ENCODE data around the gene IL1A. TPM values are rescaled to one million over a fixed set of nuclear protein-coding genes. Genes with fewer than 3 reads are reported as not detected.

Gene IL1A
- total RNA-seq, 1 donor from 2014 or later, result 1.4 TPM

DNA sequence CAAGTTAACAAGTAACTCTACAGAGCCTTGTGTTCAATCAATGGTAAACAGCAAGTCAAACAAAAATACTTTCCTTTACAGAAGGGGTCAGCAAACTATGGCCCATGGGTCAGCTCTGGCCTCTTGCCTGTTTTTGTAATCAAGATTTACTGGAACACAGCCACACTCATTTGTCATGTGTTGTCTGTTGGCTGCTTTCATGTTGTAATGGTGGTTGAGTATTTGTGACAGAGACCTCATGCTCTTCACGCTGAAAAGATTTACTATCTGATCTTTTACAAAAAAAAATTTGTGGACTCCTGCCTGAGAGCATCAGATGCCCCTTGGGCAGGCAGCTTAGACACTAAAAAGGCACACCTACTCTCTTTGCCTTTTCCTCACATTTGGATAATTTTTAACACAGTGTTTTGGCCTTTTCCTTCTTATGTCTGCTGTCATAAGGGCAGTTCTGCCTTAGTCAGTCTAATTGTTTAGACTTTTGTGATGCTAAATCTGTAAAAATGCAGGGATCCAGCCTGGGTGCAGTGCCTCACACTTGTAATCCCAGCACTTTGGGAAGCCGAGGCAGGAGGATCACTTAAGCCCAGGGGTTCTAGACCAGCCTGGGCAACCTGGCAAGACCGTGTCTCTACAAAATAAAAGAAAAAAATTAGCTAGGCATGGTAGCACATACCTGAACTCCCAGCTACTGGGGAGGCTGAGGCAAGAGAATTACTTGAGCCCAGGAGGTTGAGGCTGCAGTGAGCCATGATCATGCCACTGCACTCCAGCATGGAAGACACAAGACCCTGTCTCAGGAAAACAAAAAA is 34.0 kb upstream of the IL1A start:
- no peak for DNase-seq (ENCODE audit: low spot score)

DNA sequence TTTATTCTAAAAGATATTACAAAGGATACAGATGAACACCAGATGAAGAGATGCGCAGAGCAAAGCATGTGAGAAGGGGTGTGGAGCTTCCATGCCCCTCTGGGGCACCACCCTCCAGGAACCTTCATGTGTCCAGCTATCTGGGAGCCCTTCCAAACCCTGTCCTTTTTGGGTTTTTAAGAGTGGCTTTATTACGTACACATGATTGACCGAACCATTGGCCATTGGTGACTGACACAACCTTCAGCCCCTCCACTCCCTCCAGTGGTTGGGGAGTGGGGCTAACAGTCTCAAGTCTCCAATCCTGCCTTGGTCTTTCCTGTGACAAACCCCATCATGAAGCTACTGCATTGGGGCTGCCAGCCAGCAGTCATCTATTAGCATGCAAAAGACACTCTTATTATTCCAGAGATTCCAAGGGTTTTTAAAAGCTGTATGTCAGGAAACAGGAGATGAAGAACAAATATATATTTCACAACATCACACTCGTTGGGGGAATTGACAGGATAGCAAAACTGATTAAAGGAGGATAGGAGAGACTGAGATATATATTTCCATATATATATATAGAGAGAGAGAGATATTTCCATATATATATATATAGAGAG is 32.9 kb upstream of the IL1A start:
- DNase-seq (ENCODE audit: low spot score), result no peak

DNA sequence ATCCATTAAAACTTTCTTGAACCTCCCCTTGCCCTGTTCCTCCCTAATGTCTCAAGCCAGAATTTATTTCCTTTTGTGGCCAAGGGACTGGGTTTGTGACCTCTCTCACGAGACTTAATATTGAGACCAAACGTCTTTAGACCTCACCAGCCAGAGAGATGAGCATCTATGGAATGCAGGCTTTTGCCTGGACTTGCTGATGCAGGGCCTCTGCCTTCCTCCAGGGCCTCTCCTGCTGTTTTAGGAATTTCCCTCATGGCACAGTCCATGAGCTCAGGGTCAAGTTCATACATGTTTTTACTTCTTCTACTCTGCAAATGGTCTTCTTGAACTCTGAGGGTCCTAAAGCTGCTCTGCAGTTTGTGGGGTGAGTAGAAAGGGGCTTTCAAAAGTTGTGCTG is 30.0 kb upstream of the IL1A start:
- peak; percentile 79 for DNase-seq (ENCODE audit: low spot score)

DNA sequence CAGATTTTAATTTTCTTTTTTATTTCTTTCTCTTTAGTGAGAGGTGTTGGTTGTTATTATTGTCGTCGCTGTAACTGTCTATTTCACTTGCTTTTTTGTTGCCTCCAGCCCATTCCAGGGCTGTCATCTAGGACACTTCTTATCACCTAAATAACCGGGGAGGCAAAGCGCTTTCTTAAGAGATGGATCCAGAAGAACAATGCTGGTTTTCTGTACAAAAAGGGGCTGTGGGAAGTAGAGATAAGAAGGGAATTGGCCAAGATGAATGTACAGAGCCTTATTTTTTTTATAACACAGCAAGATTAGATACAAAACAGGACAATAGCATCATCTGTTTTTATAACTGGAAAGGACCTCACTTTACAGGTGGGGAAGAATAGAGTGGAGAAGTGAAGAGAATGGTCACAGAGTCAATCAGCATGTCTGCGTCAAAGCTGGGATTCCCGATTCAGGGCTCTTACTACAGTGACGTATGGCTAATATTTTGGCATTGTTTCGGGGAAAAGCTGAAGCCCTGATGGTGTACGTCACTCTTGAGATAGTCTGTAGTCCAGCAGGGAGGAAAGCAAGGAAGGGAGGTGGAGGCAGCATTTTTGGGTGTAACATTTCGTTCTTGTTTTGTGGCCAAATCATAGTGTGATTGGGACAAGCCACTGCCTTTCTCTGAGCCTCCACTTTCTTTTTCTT is 29.1 kb upstream of the IL1A start:
- DNase-seq (ENCODE audit: low spot score), result no peak

- peak; percentile 71 for DNase-seq (ENCODE audit: low spot score)
Measured at GRCh38 chr2:112812318-112813267, 28.3 kb upstream of the IL1A start.

- DNase-seq (ENCODE audit: low spot score), result peak; percentile 55
Measured at GRCh38 chr2:112811841-112812306, 27.6 kb upstream of the IL1A start.

DNA sequence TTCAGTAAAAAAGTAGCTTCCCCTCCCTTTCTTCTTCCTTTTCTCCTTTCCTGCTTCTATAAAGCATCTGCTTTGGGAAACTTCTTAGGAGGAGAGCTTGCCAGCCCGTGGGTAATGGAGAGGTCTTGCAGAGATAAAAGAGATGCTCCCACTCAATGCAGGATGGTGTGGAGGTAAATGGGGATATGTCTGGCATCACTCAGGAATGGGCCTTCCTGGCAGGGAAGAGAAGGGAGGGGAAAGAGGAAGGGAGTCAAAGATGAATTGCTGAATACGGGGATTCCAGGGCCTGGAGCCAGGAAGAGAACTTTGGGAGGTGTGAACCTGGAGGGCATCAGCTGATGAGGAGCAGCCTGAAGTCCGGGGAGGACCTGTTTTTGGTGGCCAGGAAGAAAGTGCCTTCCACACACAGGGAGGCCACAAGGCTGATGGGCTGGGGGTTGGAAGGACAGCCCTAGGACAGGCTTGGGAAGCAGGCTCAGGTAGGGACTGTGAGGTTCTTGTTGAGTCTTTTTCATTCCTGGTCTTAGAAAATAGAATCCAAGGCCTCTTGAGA is 27.1 kb upstream of the IL1A start:
- DNase-seq (ENCODE audit: low spot score), result no peak

DNA sequence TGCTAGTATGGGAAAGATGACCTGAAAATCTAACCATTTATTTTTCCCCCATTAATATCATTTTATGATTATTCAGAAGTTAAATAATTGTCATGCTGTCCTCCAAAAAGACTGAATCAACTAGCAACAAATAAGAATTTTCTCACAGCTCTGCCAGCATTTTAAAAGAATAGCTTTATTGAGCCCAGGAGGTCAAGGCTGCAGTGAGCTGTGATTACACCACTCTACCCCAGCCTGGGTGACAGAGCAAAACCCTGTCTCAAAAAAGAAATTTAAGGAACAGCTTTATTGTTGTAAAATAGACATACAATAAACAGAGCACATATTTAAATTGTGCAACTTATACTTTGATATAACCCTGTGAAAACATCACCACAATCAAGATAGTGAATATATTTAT is 24.8 kb upstream of the IL1A start:
- DNase-seq (ENCODE audit: low spot score), result no peak

DNA sequence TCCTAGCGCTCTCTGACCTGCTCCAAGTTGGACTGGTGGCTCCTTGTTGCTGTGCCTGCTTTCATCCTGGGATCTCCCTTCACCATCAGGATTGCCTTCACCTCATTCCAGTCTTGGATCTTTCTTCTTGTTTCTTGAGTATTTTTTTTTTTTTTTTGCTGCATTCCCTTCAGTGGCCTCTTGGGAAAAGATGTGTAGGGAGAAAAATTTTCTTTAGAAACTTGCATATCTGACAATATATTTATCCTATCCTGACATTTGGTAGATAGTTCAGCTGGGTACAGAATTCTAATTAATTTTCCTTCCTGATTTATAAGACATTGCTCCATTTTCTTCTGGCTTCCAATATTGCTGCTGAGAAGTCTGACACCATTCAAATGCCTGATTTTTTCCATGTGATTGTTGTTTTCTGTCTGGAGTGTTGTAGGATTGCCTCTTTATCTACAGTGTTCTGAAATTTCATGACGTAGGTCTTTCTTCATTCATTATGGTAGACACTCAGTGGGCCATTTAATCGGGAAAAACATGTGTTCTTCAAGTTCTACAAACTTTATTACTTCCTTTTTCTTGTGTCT is 23.0 kb upstream of the IL1A start:
- DNase-seq (ENCODE audit: low spot score), result no peak

- DNase-seq (ENCODE audit: low spot score), result peak; percentile 58
Measured at GRCh38 chr2:112805542-112805941, 21.2 kb upstream of the IL1A start.

DNA sequence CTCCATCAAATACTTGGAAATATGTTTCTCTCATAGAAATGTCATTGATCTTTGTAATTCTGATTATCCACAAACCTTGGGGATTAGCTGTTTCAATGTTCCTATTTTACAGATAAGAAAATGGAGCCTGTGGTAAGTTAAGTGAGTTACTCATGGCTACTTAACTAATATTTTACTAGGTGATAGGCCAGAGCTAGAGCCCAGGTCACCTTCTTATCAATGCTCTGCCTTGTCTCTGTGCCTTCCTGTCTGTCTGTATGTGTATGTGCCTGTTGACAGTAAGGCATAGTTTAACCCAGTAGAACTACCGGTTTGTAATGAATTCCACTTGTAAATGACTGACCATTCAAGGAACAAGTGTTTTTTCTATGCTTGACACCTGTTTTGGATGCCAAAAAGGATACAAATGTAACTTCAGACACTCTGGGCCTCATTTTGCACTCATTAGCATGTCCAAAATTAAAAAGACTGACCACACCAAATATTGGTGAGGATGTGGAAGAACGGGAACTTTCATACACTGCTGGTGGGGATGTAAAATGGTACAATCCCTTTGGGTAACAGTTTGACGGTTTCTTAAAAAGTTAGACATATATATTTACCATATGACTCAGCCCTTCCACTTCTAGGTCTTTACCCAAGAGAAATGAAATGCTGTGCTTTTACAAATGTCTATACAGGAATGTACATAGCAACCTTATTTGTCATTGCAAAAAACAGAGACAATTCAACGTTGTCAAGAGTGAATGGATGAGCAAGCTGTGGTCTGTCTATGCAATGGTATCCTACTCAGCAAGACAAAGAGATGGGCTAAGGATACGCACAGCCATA is 19.6 kb upstream of the IL1A start:
- DNase-seq (ENCODE audit: low spot score), result peak; percentile 59

- DNase-seq (ENCODE audit: low spot score), result no peak
Measured at GRCh38 chr2:112800881-112801583, 16.7 kb upstream of the IL1A start.

- DNase-seq (ENCODE audit: low spot score), result no peak
Measured at GRCh38 chr2:112798979-112799975, 15.0 kb upstream of the IL1A start.

DNA sequence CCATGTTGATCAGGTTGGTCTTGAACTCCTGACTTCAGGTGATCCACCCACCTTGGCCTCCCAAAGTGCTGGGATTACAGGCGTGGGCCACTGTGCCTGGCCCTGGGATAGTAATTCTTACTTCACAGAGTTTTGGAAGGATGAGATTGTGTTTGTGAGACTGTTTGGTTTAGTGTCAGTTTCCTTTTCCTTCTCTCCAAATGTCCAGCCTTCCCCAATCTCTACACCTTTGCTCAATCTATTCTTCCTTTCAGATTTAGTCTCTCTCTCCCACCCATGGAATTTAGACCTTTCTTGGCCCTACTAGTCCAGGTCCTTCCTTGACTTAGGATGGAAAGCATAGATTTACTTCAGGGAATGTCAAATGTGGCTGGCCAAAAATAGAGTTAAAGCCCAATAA is 12.2 kb upstream of the IL1A start:
- no peak for DNase-seq (ENCODE audit: low spot score)

- peak; percentile 77 for DNase-seq (ENCODE audit: low spot score)
Measured at GRCh38 chr2:112795774-112796173, 11.5 kb upstream of the IL1A start.

GRCh38 chr2:112794841-112795240 is 10.5 kb upstream of the IL1A start:
- DNase-seq (ENCODE audit: low spot score), result no peak

- DNase-seq (ENCODE audit: low spot score), result peak; percentile 82
Measured at GRCh38 chr2:112794131-112794733, 9.9 kb upstream of the IL1A start.
